Endothelial cell of umbilical vein (primary cell): Measurements from ENCODE around the gene CCP110. TPM values are rescaled to one million over a fixed set of nuclear protein-coding genes. Genes with fewer than 3 reads are reported as not detected.

Experiments used
- BruUV-seq: library from RNA; stranded (reverse); fragments of 400-500 nt; replicated peaks from 2 replicates; lab custom pipeline; 2021; lab: Mats Ljungman, UMichigan
- CTCF ChIA-PET: fragments of 300-600, 350-600 bp; sonication (Branson Sonifier 250); formaldehyde crosslinking; loops from one replicate; lab custom pipeline; 2021; ENCODE audit warnings: antibody characterized with exemption, inconsistent platforms; lab: Charles Lee
- POLR2A ChIA-PET: fragments of 300-600, 350-600 bp; sonication (Branson Sonifier 250); formaldehyde crosslinking; loops from one replicate; lab custom pipeline; 2021; ENCODE audit warnings: antibody characterized with exemption, inconsistent platforms; lab: Charles Lee
- DNase-seq: peaks from one replicate; pipeline ENCODE4 v3.0.0-alpha.2; 2011; ENCODE audit warnings: low read depth, low spot score
- FAIRE-seq: peaks from 2 replicates; lab custom pipeline; 2011; peaks lifted over from hg19 to GRCh38; lab: Jason Lieb, UNC
- H2AFZ ChIP-seq: 2 replicates; pipeline ENCODE4 v1.6.0; 2012; ENCODE audit warnings: low read depth, low read length, control low read depth, inconsistent platforms
- H3K27ac ChIP-seq: 2 replicates; pipeline ENCODE4 v1.5.1; 2011; ENCODE audit warnings: low read depth, mild to moderate bottlenecking, control low read depth, low read length, moderate library complexity; ENCODE audit not compliant: insufficient read depth
- H3K27me3 ChIP-seq, 2 experiments: 2 replicates each; pipeline versions ENCODE4 v1.6.0 to v1.6.1; 2011; ENCODE audit warnings: low read length in 2 of 2, mixed read lengths in 1 of 2; ENCODE audit not compliant: control insufficient read depth in 2 of 2, insufficient read depth in 2 of 2
- H3K36me3 ChIP-seq, 2 experiments: 2 replicates in 1 of 2; 3 replicates in 1 of 2; pipeline ENCODE4 v1.5.1; 2011; ENCODE audit warnings: low read length in 2 of 2, mild to moderate bottlenecking in 1 of 2, moderate library complexity in 1 of 2; ENCODE audit not compliant: control insufficient read depth in 2 of 2, insufficient read depth in 2 of 2; ENCODE audit errors: extremely low read depth in 1 of 2
- H3K4me1 ChIP-seq: 3 replicates; pipeline ENCODE4 v1.5.1; 2011; ENCODE audit warnings: mild to moderate bottlenecking, low read length; ENCODE audit not compliant: control insufficient read depth, insufficient read depth; ENCODE audit errors: extremely low read depth
- H3K4me2 ChIP-seq: 2 replicates; pipeline ENCODE4 v1.6.1; 2011; ENCODE audit warnings: low read length, control low read depth, mixed read lengths; ENCODE audit not compliant: insufficient read depth
- H3K4me3 ChIP-seq, 3 experiments: fragments of 200-600 bp in 1 of 3; sonication (generic), shearing (Covaris generic) in 1 of 3; replicated peaks in 1 of 3; 2 replicates each; pipeline ENCODE4 v1.5.1; 2011 to 2016; ENCODE audit warnings: control low read depth in 3 of 3, low read length in 3 of 3, mild to moderate bottlenecking in 2 of 3, inconsistent platforms in 1 of 3, low read depth in 1 of 3, moderate library complexity in 1 of 3; ENCODE audit not compliant: insufficient read depth in 1 of 3
- H3K79me2 ChIP-seq: 2 replicates; pipeline ENCODE4 v1.6.0; 2012; ENCODE audit warnings: low read length, inconsistent platforms; ENCODE audit not compliant: control insufficient read depth, insufficient read depth
- H3K9ac ChIP-seq: replicated peaks from 2 replicates; pipeline ENCODE3; 2011; ENCODE audit warnings: low read length, control low read depth; ENCODE audit not compliant: insufficient read depth; ENCODE audit errors: extremely low read depth
- H3K9me1 ChIP-seq: replicated peaks from 3 replicates; pipeline ENCODE4 v1.6.0; 2011; ENCODE audit warnings: mild to moderate bottlenecking, low read length; ENCODE audit not compliant: control insufficient read depth, insufficient read depth; ENCODE audit errors: extremely low read depth
- H3K9me3 ChIP-seq: replicated peaks from 2 replicates; pipeline ENCODE4 v1.5.1; 2012; ENCODE audit warnings: low read length, inconsistent platforms; ENCODE audit not compliant: control insufficient read depth, insufficient read depth
- H4K20me1 ChIP-seq: replicated peaks from 2 replicates; pipeline ENCODE3; 2011; ENCODE audit warnings: mild to moderate bottlenecking, low read length; ENCODE audit not compliant: control insufficient read depth, insufficient read depth; ENCODE audit errors: extremely low read depth
- EZH2 ChIP-seq: IDR thresholded peaks from 2 replicates; pipeline ENCODE4 v1.6.1; 2012; ENCODE audit warnings: borderline replicate concordance, low read depth, mild to moderate bottlenecking, moderate library complexity, low read length, inconsistent platforms; ENCODE audit not compliant: severe bottlenecking
- FOS ChIP-seq: IDR thresholded peaks from 2 replicates; pipeline ENCODE4 v1.6.1; 2011; ENCODE audit warnings: mild to moderate bottlenecking, low read length, moderate library complexity, borderline replicate concordance; ENCODE audit not compliant: insufficient read depth
- GATA2 ChIP-seq: IDR thresholded peaks from 2 replicates; pipeline ENCODE4 v1.7.0; 2011; ENCODE audit warnings: low read depth, mild to moderate bottlenecking, moderate library complexity, mixed read lengths, low read length; ENCODE audit not compliant: insufficient read length, insufficient read depth
- JUN ChIP-seq: IDR thresholded peaks from 2 replicates; pipeline ENCODE4 v1.6.1; 2011; ENCODE audit warnings: borderline replicate concordance, low read depth; ENCODE audit not compliant: insufficient read length, insufficient read depth
- MYC ChIP-seq: IDR thresholded peaks from one replicate; pipeline ENCODE4 v1.6.1; 2011; ENCODE audit warnings: mild to moderate bottlenecking, low read depth, low read length
- POLR2A ChIP-seq: IDR thresholded peaks from 2 replicates; pipeline ENCODE4 v1.6.1; 2012; ENCODE audit warnings: low read depth, mild to moderate bottlenecking, control low read depth, low read length
- POLR2AphosphoS5 ChIP-seq: IDR thresholded peaks from 2 replicates; pipeline ENCODE4 v1.6.1; 2012; ENCODE audit warnings: low read depth, mild to moderate bottlenecking, control low read depth, low read length, moderate library complexity; ENCODE audit not compliant: insufficient read depth
- dilution Hi-C: fragments of 300-500 bp; cut with MboI; formaldehyde crosslinking; loops from one replicate; pipeline ENCODE4 v1.15.0; 2019; ENCODE audit warnings: low sequenced_read_pairs; ENCODE audit not compliant: extremely low pct_ligation_motif_present
- intact Hi-C: fragments of 100-400 bp; cut with micrococcal nuclease; formaldehyde crosslinking; loops from one replicate; pipeline ENCODE4 v1.10.0; 2022
- polyA plus RNA-seq, 4 experiments: library from polyadenylated mRNA; depleted of rRNA in 3 of 4; stranded (reverse) in 3 of 4; unstranded in 1 of 4; fragments of >200 nt; gene quantifications; 2 replicates each; pipeline versions ENCODE4 v1.2.1 to v1.2.3, GENCODE V29; 2011 to 2012; ENCODE audit warnings: missing spikeins in 1 of 4
- total RNA-seq: library from RNA; stranded (reverse); gene quantifications from 2 replicates; pipeline ENCODE4 v1.2.3, GENCODE V29; 2021
- TF ChIP-seq, protein P1 (sequence below), 2 donors: IDR thresholded peaks; 1 replicate in 1 of 2; 2 replicates in 1 of 2; pipeline ENCODE4 v1.5.1; 2011; ENCODE audit warnings: low read length in 2 of 2, mild to moderate bottlenecking in 2 of 2, moderate library complexity in 2 of 2, control low read depth in 1 of 2, inconsistent platforms in 1 of 2, low read depth in 1 of 2; ENCODE audit not compliant: insufficient read depth in 1 of 2; ENCODE audit errors: extremely low read depth in 1 of 2
- TF ChIP-seq, protein P2 (sequence below): IDR thresholded peaks from 2 replicates; pipeline ENCODE4 v1.6.1; 2011; ENCODE audit not compliant: insufficient read depth, insufficient read length

Gene CCP110
- total and polyA plus RNA-seq, 2 donors (not counting 3 experiments of a cell fraction or from before 2014, with no cell fraction given), result 3.7 to 16.5 TPM

DNA sequence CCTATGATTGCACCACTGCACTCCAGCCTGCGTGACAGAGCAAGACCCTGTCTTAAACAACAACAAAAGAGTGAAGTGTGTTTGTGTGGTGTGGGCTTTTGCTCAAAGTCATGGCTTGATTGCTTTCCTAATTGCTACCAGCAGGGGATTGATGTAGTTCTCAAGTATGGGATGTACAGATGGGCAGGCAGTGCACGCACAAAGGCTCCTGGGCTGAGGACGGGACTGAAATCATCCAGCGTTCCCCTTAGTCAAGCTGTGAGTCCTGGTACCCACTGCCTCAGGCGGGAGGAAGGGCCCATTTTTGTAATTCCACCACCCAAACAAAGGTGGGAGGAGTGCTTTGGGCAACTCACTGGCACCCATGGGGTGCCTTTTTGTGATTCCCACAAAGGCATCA is 49.1 kb upstream of the CCP110 start:
- no peak for FAIRE-seq
- H3K9ac ChIP-seq, result no peak overlapping the region
- no peak for DNase-seq
- dilution Hi-C loops (no loop called here), intact Hi-C loops (no loop called here)
- no peaks in the 10 kb centered on the region for H4K20me1 ChIP-seq
- H3K4me2 ChIP-seq, result no peak overlapping the region
- no peaks in the 10 kb centered on the region for H3K79me2 ChIP-seq
- ChIA-PET POLR2A (no interaction called here), CTCF (no interaction called here)
- no TSS peak for BruUV-seq
- no peak overlapping the region for H3K27ac ChIP-seq
- H3K36me3 ChIP-seq, result no peaks in the 10 kb centered on the region
- no peaks in the 10 kb centered on the region for H3K9me3 ChIP-seq
- H2AFZ ChIP-seq, result no peak overlapping the region
- no peaks in the 10 kb centered on the region for H3K4me1 ChIP-seq
- TF ChIP-seq POLR2AphosphoS5 (no peak), MYC (no peak), POLR2A (no peak), EZH2 (no peak), GATA2 (no peak), JUN (no peak), FOS (no peak)
- TF ChIP-seq, protein P1, sequence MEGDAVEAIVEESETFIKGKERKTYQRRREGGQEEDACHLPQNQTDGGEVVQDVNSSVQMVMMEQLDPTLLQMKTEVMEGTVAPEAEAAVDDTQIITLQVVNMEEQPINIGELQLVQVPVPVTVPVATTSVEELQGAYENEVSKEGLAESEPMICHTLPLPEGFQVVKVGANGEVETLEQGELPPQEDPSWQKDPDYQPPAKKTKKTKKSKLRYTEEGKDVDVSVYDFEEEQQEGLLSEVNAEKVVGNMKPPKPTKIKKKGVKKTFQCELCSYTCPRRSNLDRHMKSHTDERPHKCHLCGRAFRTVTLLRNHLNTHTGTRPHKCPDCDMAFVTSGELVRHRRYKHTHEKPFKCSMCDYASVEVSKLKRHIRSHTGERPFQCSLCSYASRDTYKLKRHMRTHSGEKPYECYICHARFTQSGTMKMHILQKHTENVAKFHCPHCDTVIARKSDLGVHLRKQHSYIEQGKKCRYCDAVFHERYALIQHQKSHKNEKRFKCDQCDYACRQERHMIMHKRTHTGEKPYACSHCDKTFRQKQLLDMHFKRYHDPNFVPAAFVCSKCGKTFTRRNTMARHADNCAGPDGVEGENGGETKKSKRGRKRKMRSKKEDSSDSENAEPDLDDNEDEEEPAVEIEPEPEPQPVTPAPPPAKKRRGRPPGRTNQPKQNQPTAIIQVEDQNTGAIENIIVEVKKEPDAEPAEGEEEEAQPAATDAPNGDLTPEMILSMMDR (IDR thresholded peaks at IDR 0.05; ENCODE audit: extremely low read depth in 1 of 2, insufficient read depth in 1 of 2, low read depth in 1 of 2, low read length in 2 of 2), result no peak
- TF ChIP-seq, protein P2, sequence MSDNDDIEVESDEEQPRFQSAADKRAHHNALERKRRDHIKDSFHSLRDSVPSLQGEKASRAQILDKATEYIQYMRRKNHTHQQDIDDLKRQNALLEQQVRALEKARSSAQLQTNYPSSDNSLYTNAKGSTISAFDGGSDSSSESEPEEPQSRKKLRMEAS, result no peak
- no peak overlapping the region for H3K4me3 ChIP-seq
- H3K27me3 ChIP-seq, result no peaks in the 10 kb centered on the region
- H3K9me1 ChIP-seq, result no peaks in the 10 kb centered on the region
